KOPT-K1 (cell line): ENCODE measurements around the gene GALNT10.

Experiments used
- H3K27ac ChIP-seq: fragments of 200-600 bp; sonication (generic); 2 replicates; pipeline ENCODE4 v1.5.1; 2016; ENCODE audit warnings: antibody characterized with exemption, mild to moderate bottlenecking, low read depth, low read length; ENCODE audit not compliant: poor library complexity, severe bottlenecking
- H3K36me3 ChIP-seq: fragments of 200-600 bp; sonication (generic); 2 replicates; pipeline ENCODE4 v1.5.1; 2017; ENCODE audit warnings: antibody characterized with exemption, mild to moderate bottlenecking, low read length, moderate library complexity; ENCODE audit not compliant: insufficient read depth
- H3K9me3 ChIP-seq: fragments of 200-600 bp; sonication (generic); 2 replicates; pipeline ENCODE4 v1.5.1; 2017; ENCODE audit warnings: antibody characterized with exemption, low read length, mild to moderate bottlenecking; ENCODE audit not compliant: insufficient read depth, poor library complexity, severe bottlenecking

GALNT10 gene

GRCh38 chr5:154251529-154251928 is 61.0 kb downstream of the GALNT10 start:
- Histone ChIP-seq H3K27ac (no peak overlapping the region), H3K36me3 (no peaks in the 10 kb centered on the region), H3K9me3 (no peaks in the 10 kb centered on the region)

GRCh38 chr5:154253807-154254206 is 63.3 kb downstream of the GALNT10 start:
- no peak overlapping the region for H3K27ac ChIP-seq
- no peaks in the 10 kb centered on the region for H3K36me3 ChIP-seq
- no peaks in the 10 kb centered on the region for H3K9me3 ChIP-seq

- Histone ChIP-seq H3K27ac (no peak overlapping the region), H3K36me3 (no peaks in the 10 kb centered on the region), H3K9me3 (no peaks in the 10 kb centered on the region)
Measured at GRCh38 chr5:154254896-154255295, 64.4 kb downstream of the GALNT10 start.

- Histone ChIP-seq H3K9me3 (no peaks in the 10 kb centered on the region), H3K27ac (no peak overlapping the region)
Measured at GRCh38 chr5:154257046-154257445, 66.5 kb downstream of the GALNT10 start.

GRCh38 chr5:154258531-154259217 is 68.1 kb downstream of the GALNT10 start:
- no peak overlapping the region for H3K27ac ChIP-seq
- H3K36me3 ChIP-seq: no peaks in the 10 kb centered on the region
- H3K9me3 ChIP-seq: no peaks in the 10 kb centered on the region

More at GRCh38 chr5:154257046-154257445, 66.5 kb downstream of the GALNT10 start:
- H3K36me3 ChIP-seq: no peaks in the 10 kb centered on the region

- H3K36me3 ChIP-seq: no peaks in the 10 kb centered on the region
- H3K9me3 ChIP-seq: no peaks in the 10 kb centered on the region
- H3K27ac ChIP-seq: no peak overlapping the region
Measured at GRCh38 chr5:154260224-154260927, 69.8 kb downstream of the GALNT10 start.

- Histone ChIP-seq H3K9me3 (no peaks in the 10 kb centered on the region), H3K27ac (no peak overlapping the region), H3K36me3 (no peaks in the 10 kb centered on the region)
Measured at GRCh38 chr5:154262342-154262741, 71.8 kb downstream of the GALNT10 start.

- no peaks in the 10 kb centered on the region for H3K36me3 ChIP-seq
- H3K9me3 ChIP-seq: no peaks in the 10 kb centered on the region
- no peak overlapping the region for H3K27ac ChIP-seq
Measured at GRCh38 chr5:154264549-154265196, 74.1 kb downstream of the GALNT10 start.

GRCh38 chr5:154265197-154265773 is 74.8 kb downstream of the GALNT10 start:
- H3K9me3 ChIP-seq: no peaks in the 10 kb centered on the region
- H3K27ac ChIP-seq: no peak overlapping the region
- no peaks in the 10 kb centered on the region for H3K36me3 ChIP-seq

- Histone ChIP-seq H3K27ac (no peak overlapping the region), H3K9me3 (no peaks in the 10 kb centered on the region), H3K36me3 (no peaks in the 10 kb centered on the region)
Measured at GRCh38 chr5:154267516-154267915, 77.0 kb downstream of the GALNT10 start.

- Histone ChIP-seq H3K9me3 (no peaks in the 10 kb centered on the region), H3K27ac (no peak overlapping the region), H3K36me3 (no peaks in the 10 kb centered on the region)
Measured at GRCh38 chr5:154268073-154268472, 77.5 kb downstream of the GALNT10 start.

- H3K36me3 ChIP-seq: no peaks in the 10 kb centered on the region
- H3K9me3 ChIP-seq: no peaks in the 10 kb centered on the region
- H3K27ac ChIP-seq: no peak overlapping the region
Measured at GRCh38 chr5:154269414-154269813, 78.9 kb downstream of the GALNT10 start.

- Histone ChIP-seq H3K9me3 (no peaks in the 10 kb centered on the region), H3K27ac (no peak overlapping the region), H3K36me3 (no peaks in the 10 kb centered on the region)
Measured at GRCh38 chr5:154271466-154271865, 80.9 kb downstream of the GALNT10 start.

GRCh38 chr5:154271936-154272514 is 81.5 kb downstream of the GALNT10 start:
- H3K27ac ChIP-seq: no peak overlapping the region
- no peaks in the 10 kb centered on the region for H3K9me3 ChIP-seq
- no peaks in the 10 kb centered on the region for H3K36me3 ChIP-seq

GRCh38 chr5:154273028-154273617 is 82.6 kb downstream of the GALNT10 start:
- H3K36me3 ChIP-seq: no peaks in the 10 kb centered on the region
- H3K9me3 ChIP-seq: no peaks in the 10 kb centered on the region
- no peak overlapping the region for H3K27ac ChIP-seq
